ENCODE results near the gene AGAP1. TPM values are rescaled to one million over a fixed set of nuclear protein-coding genes. Genes with fewer than 3 reads are reported as not detected.
A peak's percentile ranks its signal among the peaks of the same experiment; 100 is the strongest.

Gene AGAP1
- total RNA-seq, 1 donor from 2014 or later: 27.5 TPM

DNA sequence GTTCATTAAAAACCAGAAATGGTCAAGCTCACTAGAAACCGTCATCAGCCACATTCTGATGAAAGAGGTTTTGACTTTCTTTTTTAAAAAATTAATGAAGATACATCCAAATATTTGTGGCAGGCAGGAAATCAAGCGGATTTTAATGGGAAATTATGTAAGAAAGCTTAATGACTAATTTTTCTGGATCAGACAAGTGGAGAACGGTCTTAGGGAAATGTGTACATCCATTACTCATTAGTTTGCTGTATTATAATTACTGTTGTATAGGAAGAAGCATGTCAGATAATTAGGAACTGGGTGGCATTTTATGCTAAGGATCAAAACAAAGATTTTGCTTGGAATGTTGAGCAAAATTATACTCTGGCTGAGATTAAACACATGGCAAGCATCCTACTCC, 39.4 kb downstream of the AGAP1 start:
- DNase-seq: no peak

DNA sequence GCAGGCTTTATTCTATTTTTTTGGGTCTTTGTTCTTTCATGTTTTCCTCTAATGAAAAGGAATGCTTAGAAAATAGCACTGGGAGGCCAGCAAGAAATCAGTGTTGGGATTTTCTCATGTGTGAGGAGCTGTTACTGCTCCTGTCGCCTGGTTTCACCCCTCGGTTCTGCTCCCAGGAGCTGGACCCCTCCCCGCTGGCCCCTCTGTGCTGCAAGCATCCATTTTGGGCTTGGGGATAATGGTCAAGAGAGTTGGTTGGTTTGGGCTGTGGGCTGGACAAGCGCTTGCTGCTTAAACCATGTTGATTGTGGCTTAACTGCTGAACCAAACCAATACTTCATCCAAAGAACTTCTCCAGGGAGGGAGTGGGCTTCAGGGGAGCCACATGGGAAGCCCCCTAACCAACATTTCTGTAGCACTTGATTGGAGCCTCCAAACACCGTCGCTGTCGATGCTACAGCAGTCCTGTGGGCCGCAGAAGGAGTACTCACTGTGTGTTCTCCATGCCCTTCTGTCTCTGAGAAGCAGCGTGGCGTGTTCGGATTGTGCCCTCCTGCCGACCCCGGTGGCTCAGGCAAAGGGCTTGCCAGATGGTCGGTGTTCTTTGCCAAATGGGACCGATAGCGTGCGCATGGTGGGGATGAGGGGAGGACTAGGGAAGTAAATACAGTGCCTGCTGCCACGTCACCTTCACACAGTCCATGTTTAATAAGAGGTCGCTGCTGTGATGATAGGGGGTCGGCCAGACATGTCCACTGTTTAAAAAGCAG, 40.0 kb downstream of the AGAP1 start:
- no peak for DNase-seq

DNA sequence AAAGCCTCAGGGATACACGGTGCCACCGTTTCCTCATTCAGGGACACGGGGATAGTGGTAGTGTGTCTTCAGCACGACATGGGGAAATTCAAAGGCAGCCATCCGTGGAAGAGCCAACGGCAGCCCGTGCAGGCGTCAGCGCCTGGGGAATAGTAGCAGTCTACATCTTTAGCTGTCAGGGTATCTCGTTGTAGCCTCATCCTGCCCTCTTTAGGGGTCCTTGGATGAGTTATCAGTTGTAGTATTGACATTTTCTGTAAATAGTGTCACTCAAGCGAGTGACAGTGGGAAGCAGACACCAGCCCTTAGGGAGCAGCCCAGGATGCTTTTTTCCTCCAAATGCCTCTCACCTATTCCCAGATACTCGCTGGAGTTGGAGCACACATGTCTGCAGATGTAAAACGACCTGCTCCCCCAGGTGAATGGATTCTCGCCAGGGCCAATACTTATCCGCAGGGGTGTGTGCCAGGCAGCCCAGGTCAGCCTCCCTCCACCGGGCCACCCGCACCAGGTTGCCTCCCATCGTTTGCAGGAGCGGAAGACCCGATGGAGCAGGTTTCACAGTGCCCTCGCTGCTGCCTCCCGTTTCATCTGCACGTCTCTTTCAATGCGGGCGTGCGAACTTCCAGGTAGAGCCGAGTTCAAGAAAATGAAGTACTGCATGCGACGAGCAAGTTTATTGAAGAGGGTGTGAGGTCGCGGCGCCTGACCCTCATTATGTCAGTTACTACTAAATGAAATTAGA, 41.0 kb downstream of the AGAP1 start:
- no peak for DNase-seq

DNA sequence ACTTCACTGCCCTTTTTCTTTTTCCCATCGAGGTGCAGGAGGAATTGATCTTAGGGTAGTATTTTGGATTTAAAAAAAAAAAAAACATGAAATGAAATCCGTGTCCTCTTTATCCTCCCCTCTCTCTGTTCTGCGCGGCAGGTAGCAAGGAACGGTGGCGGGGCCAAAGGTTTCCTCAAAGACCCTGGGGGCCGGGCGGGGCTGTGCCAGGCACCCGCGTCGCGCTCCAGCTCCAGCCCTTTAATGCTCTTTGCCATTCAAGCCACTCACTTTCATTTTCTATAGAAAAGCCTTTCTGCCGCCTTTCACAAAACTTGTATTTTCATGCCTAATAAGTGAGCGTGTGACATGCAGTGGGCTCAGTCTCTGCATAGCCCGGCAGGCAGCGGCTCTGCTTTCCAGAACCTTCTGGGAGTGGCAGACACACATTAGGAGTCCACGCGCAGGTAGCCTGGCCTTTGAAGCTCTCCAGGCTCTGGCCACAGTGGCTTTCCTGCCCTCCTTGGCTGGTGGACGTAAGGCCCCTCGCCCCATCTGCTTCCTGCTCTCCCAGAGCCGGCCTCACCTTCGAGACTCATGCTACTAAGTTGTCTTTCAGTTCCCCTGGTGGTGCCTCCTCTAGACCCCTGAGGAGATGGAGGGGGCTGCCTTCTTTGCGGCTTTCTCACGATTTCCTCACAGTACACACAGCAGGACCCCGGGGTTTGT, 41.7 kb downstream of the AGAP1 start:
- no peak for DNase-seq

- no peak for DNase-seq
Measured at GRCh38 chr2:235536711-235537110, 42.9 kb downstream of the AGAP1 start.

GRCh38 chr2:235537186-235537585, 43.3 kb downstream of the AGAP1 start:
- no peak for DNase-seq

DNA sequence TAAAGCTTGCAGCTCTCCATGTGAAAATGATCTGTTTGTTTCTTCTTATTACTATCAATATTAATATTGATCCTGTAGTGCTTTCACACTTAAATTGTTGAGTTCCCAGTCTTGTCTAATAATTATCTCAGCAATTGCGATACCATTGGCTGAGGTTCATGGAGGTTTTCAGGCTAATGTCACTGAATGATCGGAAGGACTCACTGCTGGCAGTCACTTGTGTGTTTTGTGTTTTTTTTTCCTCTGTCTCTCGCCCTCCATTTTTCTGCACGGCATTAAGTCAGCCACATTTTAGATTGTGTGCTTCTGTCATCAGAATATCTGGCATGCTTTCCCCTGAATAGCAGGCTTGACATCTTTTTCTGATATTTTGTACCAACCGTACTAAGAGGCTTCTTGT, 43.7 kb downstream of the AGAP1 start:
- no peak for DNase-seq

- no peak for DNase-seq
Measured at GRCh38 chr2:235538144-235538639, 44.3 kb downstream of the AGAP1 start.

DNA sequence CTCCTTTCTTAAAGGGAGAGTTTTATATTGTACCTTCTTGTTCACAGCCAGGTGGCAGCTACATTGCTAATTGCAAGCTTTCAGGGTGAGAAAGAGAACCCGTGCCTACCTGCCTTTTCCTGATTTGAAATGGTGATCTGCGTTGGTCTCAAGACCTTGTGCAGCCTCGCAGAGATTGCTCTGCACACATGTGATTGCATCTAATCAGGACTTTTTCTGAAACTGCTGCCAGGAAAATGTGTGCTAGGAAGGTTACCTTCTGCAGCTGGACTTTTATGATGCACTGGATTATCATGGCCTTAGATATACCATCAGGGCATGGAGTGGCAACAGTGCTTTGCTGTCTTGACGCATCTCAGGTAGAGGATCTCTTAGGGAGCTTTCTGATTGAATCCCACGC, 45.1 kb downstream of the AGAP1 start:
- DNase-seq: no peak

DNA sequence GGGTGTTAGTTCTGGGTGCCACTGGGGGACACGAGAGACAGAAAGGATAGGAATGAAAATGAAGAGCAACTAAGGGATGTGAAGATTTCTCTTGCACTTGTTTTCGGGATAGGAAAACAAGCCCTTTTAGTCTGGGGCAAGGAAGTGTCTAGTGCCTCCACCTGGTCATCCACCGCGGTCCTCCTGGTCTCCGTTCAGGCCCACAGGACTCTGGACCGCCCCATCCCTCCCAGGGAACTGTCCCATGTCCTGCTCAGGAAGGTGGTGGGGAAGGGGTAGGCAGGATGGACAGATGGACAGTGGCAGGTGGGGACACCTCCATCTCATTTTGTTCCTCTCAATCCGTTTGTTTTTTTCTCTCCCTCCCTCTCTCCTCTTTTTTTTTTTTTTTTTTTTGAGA, 45.9 kb downstream of the AGAP1 start:
- DNase-seq: no peak

GRCh38 chr2:235541016-235541415, 47.2 kb downstream of the AGAP1 start:
- no peak for DNase-seq

GRCh38 chr2:235541838-235542549, 48.2 kb downstream of the AGAP1 start:
- no peak for DNase-seq

DNA sequence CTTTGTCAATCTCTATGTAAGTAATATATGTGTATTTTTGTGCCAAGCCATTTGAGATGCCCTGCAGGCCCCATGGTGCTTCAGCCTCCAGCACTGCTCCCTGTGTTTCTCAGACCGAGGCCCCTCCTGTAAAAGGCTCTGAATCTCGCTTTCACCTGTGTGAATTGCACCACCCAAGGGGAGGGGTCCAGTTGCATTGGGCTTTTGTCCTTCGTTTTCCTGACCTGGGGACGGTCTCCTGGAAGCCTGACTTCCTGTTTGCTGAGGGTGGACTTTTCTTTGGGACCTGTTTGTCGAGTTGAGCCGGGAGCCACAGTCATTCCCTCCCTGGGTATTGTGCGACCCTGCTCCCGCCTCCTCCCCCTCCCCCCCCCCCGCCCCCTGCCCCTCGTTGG, 48.9 kb downstream of the AGAP1 start:
- no peak for DNase-seq

GRCh38 chr2:235543128-235543750, 49.4 kb downstream of the AGAP1 start:
- DNase-seq: peak; percentile 64

GRCh38 chr2:235543851-235544688, 50.2 kb downstream of the AGAP1 start:
- no peak for DNase-seq

DNA sequence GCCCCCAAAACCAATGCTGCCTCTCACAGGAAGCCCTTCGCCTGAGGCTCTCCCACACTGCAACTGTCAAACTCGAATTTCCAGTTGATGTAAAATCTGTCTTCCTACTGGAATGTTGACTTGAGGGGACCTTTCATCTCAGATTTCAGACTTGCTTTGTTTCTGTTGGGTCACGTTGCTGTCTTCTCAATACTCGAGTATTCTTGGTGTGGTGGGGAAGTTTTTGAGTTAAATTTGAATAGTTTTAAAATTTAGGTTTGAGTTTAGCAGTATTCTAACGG, 50.8 kb downstream of the AGAP1 start:
- no peak for DNase-seq

- DNase-seq: no peak
Measured at GRCh38 chr2:235545339-235546150, 51.7 kb downstream of the AGAP1 start.

- DNase-seq: no peak
Measured at GRCh38 chr2:235546151-235546435, 52.2 kb downstream of the AGAP1 start.

DNA sequence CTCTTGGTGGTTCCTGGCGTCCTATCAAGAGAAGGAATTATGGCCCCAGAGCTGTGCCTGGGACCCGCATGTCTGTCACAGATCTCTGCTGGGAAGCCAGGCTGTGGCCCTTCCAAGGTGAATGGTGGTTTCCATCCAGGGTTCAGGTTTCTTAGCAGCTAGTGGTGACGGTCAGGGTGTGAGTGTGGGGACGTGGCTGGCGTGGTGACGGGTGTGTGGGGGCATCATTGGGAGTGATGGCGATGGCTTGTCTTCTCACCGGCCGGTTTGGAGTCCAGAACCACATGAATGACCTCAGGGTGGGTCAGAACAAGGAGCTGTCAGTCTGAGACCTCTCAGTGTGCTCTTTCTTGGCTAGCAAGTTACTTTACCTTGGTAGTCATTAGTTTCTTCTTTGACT, 52.6 kb downstream of the AGAP1 start:
- no peak for DNase-seq

DNA sequence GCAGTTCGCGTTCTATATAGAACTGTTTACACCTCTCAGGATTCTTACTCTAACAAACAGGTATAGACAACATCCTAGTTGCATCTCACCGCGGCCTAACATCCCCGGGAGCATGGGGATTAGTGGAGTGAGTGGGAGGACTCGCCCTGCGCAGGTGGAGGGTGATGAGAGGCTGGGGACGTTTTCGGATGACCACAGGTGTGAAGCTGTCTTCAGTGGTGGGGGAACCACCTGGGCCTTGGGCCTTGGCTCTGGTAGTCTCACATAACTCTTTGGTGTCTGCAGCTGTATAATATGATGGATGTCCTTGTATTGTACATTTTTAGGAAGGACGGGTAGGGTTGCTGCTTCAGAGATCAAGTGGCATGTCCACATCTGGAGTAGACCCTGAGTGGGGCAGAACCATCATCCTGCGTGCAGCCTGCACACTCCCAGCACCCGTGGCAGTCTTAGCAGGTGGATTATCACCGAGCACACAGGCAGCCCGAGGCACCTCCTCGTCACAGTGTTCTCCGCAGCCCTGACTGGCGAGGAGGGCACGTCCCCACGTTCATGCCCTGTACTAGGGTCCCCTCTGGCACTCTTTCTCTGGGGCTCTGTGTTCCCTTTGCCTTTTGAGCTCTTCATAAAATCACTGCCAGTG, 56.0 kb downstream of the AGAP1 start:
- no peak for DNase-seq
